Upper lobe of right lung (tissue), 1 donor: ENCODE data around the gene HSPA5. TPM values are rescaled to one million over a fixed set of nuclear protein-coding genes. Genes with fewer than 3 reads are reported as not detected.
"Not testable (repeated sequence)": the region's sequence is repeated elsewhere in the genome, so short reads cannot be mapped to it uniquely, and the experiment has no call there.

ENCODE experiments used
- ATAC-seq: fragments of 200-7000 bp; cut with Tn5 transposase; one replicate; pipeline ENCODE4 v1.9.1; 2020; ENCODE audit warnings: mild to moderate bottlenecking, moderate library complexity
- DNase-seq: peaks from one replicate; pipeline ENCODE4 v3.0.0-alpha.2; 2020
- H3K27ac ChIP-seq: fragments of 200-600 bp; one replicate; pipeline ENCODE4 v1.8.0; 2022
- H3K27me3 ChIP-seq: fragments of 200-600 bp; one replicate; pipeline ENCODE4 v1.8.0; 2022; ENCODE audit warnings: mild to moderate bottlenecking
- H3K36me3 ChIP-seq: fragments of 200-600 bp; one replicate; pipeline ENCODE4 v1.8.0; 2022
- H3K4me1 ChIP-seq: fragments of 200-600 bp; one replicate; pipeline ENCODE4 v1.8.0; 2022
- H3K4me3 ChIP-seq: fragments of 200-600 bp; one replicate; pipeline ENCODE4 v1.8.0; 2022; ENCODE audit warnings: mild to moderate bottlenecking
- H3K9me3 ChIP-seq: fragments of 200-600 bp; one replicate; pipeline ENCODE4 v1.8.0; 2022
- CTCF ChIP-seq: fragments of 200-600 bp; IDR thresholded peaks from one replicate; pipeline ENCODE4 v1.8.0; 2022; ENCODE audit warnings: antibody characterized with exemption
- intact Hi-C: fragments of 100-400 bp; cut with DNase I; formaldehyde crosslinking; loops from one replicate; pipeline ENCODE4 v1.11.0; 2022
- long read RNA-seq: library from polyadenylated mRNA; unstranded; transcript quantifications from one replicate; pipeline ENCODE4 v2.0.0, GENCODE V29; 2021
- total RNA-seq: library from RNA; stranded (reverse); fragmentation: NEBNext Ultra II Directional; extraction: Animal tissue kit (Norgen Biotek cat#: 25700); gene quantifications from one replicate; pipeline ENCODE4 v1.2.1, GENCODE V29; 2021
- donor health status: DM: no; HTN: yes; CAD: no; lungs with severe emphysema.

The HSPA5 gene
- 282 TPM for total RNA-seq
- long read RNA-seq, transcript HSPA5-201 (8 exons, 3,908 nt) = major isoform, 1,356 of 1,432 reads
- long read RNA-seq, partial matches to known transcripts = 65 of 1,432 reads
- long read RNA-seq, other reads (novel, unspliced or antisense) = 11 of 1,432 reads

GRCh38 chr9:125241000-125241862 lies at the start of gene HSPA5:
Gene HSPA5, minus strand, starts transcription at chr9:125241343. Its CDS starts 217 bp downstream, at chr9:125241126.
- intact Hi-C loops = no loop called here
- DNase-seq = peak; percentile 100
- H3K4me1 ChIP-seq = peaks cover 35% of the 10 kb centered on the region
- peak within 1 kb of the TSS; percentile 83 for H3K4me3 ChIP-seq
- no peak for TF ChIP-seq CTCF
- peaks cover 41% of the 10 kb centered on the region for H3K36me3 ChIP-seq
- no peaks in the 10 kb centered on the region for H3K9me3 ChIP-seq
- peak within 1 kb of the TSS; percentile 99 for H3K27ac ChIP-seq
- peak; percentile 98 for ATAC-seq
- H3K27me3 ChIP-seq = no peaks in the 10 kb centered on the region

- DNase-seq, H3K27me3 ChIP-seq, H3K27ac ChIP-seq, H3K9me3 ChIP-seq, H3K36me3 ChIP-seq, intact Hi-C loops, H3K4me3 ChIP-seq, H3K4me1 ChIP-seq, ATAC-seq: not testable (repeated sequence)
Observed at GRCh38 chr9:125286935-125287433, 45.8 kb upstream of the HSPA5 start.

- Histone ChIP-seq H3K4me1 (no peaks in the 10 kb centered on the region), H3K27me3 (no peaks in the 10 kb centered on the region), H3K36me3 (peaks cover 8% of the 10 kb centered on the region), H3K4me3 (no peak overlapping the region), H3K9me3 (no peaks in the 10 kb centered on the region), H3K27ac (no peak overlapping the region)
- intact Hi-C loops = no loop called here
- DNase-seq = no peak
- ATAC-seq = no peak
- TF ChIP-seq CTCF = no peak
Observed at GRCh38 chr9:125284855-125285254, 43.7 kb upstream of the HSPA5 start.

GRCh38 chr9:125280945-125281344 lies 39.8 kb upstream of the HSPA5 start:
- Histone ChIP-seq H3K4me1 (no peaks in the 10 kb centered on the region), H3K27ac (no peak overlapping the region), H3K36me3 (no peaks in the 10 kb centered on the region), H3K27me3 (no peaks in the 10 kb centered on the region), H3K9me3 (no peaks in the 10 kb centered on the region), H3K4me3 (no peak overlapping the region)
- DNase-seq = no peak
- intact Hi-C loops = no loop called here
- TF ChIP-seq CTCF = no peak
- no peak for ATAC-seq

GRCh38 chr9:125277411-125277810 lies 36.3 kb upstream of the HSPA5 start:
- no peak for TF ChIP-seq CTCF
- H3K36me3 ChIP-seq = no peaks in the 10 kb centered on the region

GRCh38 chr9:125276771-125277170 lies 35.6 kb upstream of the HSPA5 start:
- Histone ChIP-seq H3K27me3 (no peaks in the 10 kb centered on the region), H3K4me1 (peaks cover 20% of the 10 kb centered on the region), H3K36me3 (no peaks in the 10 kb centered on the region), H3K27ac (no peak overlapping the region), H3K4me3 (no peak overlapping the region), H3K9me3 (no peaks in the 10 kb centered on the region)
- ATAC-seq (no peak), DNase-seq (no peak)
- intact Hi-C loops = no loop called here
- TF ChIP-seq CTCF = no peak

More at GRCh38 chr9:125277411-125277810, 36.3 kb upstream of the HSPA5 start:
- ATAC-seq (no peak), DNase-seq (no peak)
- Histone ChIP-seq H3K27ac (no peak overlapping the region), H3K4me1 (peaks cover 17% of the 10 kb centered on the region), H3K9me3 (no peaks in the 10 kb centered on the region), H3K4me3 (no peak overlapping the region), H3K27me3 (no peaks in the 10 kb centered on the region)
- intact Hi-C loops = no loop called here
